HFFc6 (cell line): ENCODE data around the gene S100P. TPM values are rescaled to one million over a fixed set of nuclear protein-coding genes. Genes with fewer than 3 reads are reported as not detected.

Source experiments
- DNase-seq: peaks from one replicate; pipeline ENCODE4 v3.0.0-alpha.2; 2018
- H3K27ac Mint-ChIP-seq: 2 replicates; pipeline ENCODE4 v1.8.0; 2020; ENCODE audit warnings: mild to moderate bottlenecking, mixed read lengths
- H3K27me3 Mint-ChIP-seq: 2 replicates; pipeline ENCODE4 v1.8.0; 2021; ENCODE audit warnings: mild to moderate bottlenecking, moderate library complexity, mixed read lengths; ENCODE audit not compliant: insufficient read depth
- H3K36me3 Mint-ChIP-seq: 2 replicates; pipeline ENCODE4 v1.8.0; 2021; ENCODE audit warnings: low read depth, mixed read lengths
- H3K4me1 Mint-ChIP-seq: 2 replicates; pipeline ENCODE4 v1.8.0; 2020; ENCODE audit warnings: low read depth, mixed read lengths
- H3K4me3 Mint-ChIP-seq: 2 replicates; pipeline ENCODE4 v1.8.0; 2020; ENCODE audit warnings: mild to moderate bottlenecking, moderate library complexity, mixed read lengths
- H3K9me3 Mint-ChIP-seq: 2 replicates; pipeline ENCODE4 v1.8.0; 2020; ENCODE audit warnings: mild to moderate bottlenecking, mixed read lengths
- total RNA-seq, 6 experiments: library from RNA; stranded (reverse); fragmentation: NEBNext Ultra II Directional; extraction: Animal tissue kit (Norgen Biotek cat#: 25700); gene quantifications; 2 replicates in 1 of 6; 3 replicates in 5 of 6; pipeline ENCODE4 v1.2.3, GENCODE V29; 2021
- TF ChIP-seq, protein P1 (sequence below): fragments of 200-600 bp; sonication (generic); IDR thresholded peaks from 2 replicates; pipeline ENCODE4 v1.5.0; 2021; ENCODE audit warnings: antibody characterized with exemption, mild to moderate bottlenecking

Gene S100P
- total RNA-seq, 6 experiments from 2014 or later = not detected

- TF ChIP-seq, protein P1, sequence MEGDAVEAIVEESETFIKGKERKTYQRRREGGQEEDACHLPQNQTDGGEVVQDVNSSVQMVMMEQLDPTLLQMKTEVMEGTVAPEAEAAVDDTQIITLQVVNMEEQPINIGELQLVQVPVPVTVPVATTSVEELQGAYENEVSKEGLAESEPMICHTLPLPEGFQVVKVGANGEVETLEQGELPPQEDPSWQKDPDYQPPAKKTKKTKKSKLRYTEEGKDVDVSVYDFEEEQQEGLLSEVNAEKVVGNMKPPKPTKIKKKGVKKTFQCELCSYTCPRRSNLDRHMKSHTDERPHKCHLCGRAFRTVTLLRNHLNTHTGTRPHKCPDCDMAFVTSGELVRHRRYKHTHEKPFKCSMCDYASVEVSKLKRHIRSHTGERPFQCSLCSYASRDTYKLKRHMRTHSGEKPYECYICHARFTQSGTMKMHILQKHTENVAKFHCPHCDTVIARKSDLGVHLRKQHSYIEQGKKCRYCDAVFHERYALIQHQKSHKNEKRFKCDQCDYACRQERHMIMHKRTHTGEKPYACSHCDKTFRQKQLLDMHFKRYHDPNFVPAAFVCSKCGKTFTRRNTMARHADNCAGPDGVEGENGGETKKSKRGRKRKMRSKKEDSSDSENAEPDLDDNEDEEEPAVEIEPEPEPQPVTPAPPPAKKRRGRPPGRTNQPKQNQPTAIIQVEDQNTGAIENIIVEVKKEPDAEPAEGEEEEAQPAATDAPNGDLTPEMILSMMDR = no peak
- Mint-ChIP-seq H3K36me3 (no peaks in the 10 kb centered on the region), H3K4me3 (no peak overlapping the region), H3K4me1 (peaks cover 52% of the 10 kb centered on the region), H3K27me3 (no peaks in the 10 kb centered on the region), H3K27ac (peak overlapping the region; percentile 34; the same call in 1 of the 2 replicates), H3K9me3 (no peaks in the 10 kb centered on the region)
- peak; percentile 21 for DNase-seq
These were observed 872 bp upstream of the S100P start for GRCh38 chr4:6692806-6693205.

GRCh38 chr4:6694177-6694901 is 661 bp downstream of the S100P start:
- Mint-ChIP-seq H3K27ac (no peak overlapping the region), H3K27me3 (no peaks in the 10 kb centered on the region), H3K4me3 (no peak overlapping the region), H3K9me3 (no peaks in the 10 kb centered on the region), H3K36me3 (no peaks in the 10 kb centered on the region), H3K4me1 (peaks cover 37% of the 10 kb centered on the region)
- TF ChIP-seq, protein P1 = no peak
- DNase-seq = no peak

- TF ChIP-seq, protein P1 = 0 out of 2 replicates have a peak, but pooled peaks have one; percentile 23
- H3K4me3 Mint-ChIP-seq = peak overlapping the region; percentile 15; the same call in 1 of the 2 replicates
- H3K36me3 Mint-ChIP-seq = no peaks in the 10 kb centered on the region
- no peaks in the 10 kb centered on the region for H3K27me3 Mint-ChIP-seq
- H3K4me1 Mint-ChIP-seq = peaks cover 29% of the 10 kb centered on the region
- peak overlapping the region; percentile 46 for H3K27ac Mint-ChIP-seq
- no peaks in the 10 kb centered on the region for H3K9me3 Mint-ChIP-seq
- DNase-seq = no peak
These were observed 2.3 kb downstream of the S100P start for GRCh38 chr4:6695660-6696610.

GRCh38 chr4:6696611-6697010 is 2.9 kb downstream of the S100P start:
- Mint-ChIP-seq H3K27ac (peak overlapping the region; percentile 46), H3K9me3 (no peaks in the 10 kb centered on the region), H3K4me1 (peaks cover 29% of the 10 kb centered on the region), H3K27me3 (no peaks in the 10 kb centered on the region), H3K4me3 (peak overlapping the region; percentile 15; the same call in 1 of the 2 replicates), H3K36me3 (no peaks in the 10 kb centered on the region)
- TF ChIP-seq, protein P1 = no peak
- no peak for DNase-seq

DNA sequence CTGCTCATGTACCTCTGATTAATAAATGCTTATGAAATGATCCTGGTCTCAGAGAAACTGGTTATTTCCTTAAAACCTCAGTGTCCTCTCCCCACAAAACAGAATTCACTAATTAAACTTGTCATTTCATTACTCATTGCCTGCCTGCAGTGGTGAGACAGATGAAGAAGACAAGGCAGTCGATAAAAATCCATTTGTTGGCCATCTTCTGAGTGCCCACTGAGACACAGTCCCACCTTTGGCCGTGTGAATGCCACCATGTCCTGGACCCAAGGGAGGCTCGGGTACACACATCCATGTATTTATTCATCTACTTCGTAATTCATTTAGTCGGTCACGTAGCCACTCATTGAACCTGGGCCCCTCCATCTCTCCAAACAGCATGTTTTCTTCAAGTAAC is 3.5 kb downstream of the S100P start:
- no peak overlapping the region for H3K4me3 Mint-ChIP-seq
- H3K4me1 Mint-ChIP-seq = peaks cover 29% of the 10 kb centered on the region
- H3K27me3 Mint-ChIP-seq = no peaks in the 10 kb centered on the region
- TF ChIP-seq, protein P1 = no peak
- no peaks in the 10 kb centered on the region for H3K36me3 Mint-ChIP-seq
- no peak for DNase-seq
- no peak overlapping the region for H3K27ac Mint-ChIP-seq
- H3K9me3 Mint-ChIP-seq = no peaks in the 10 kb centered on the region
